Measurements from ENCODE around the gene ABR. TPM values are rescaled to one million over a fixed set of nuclear protein-coding genes. Genes with fewer than 3 reads are reported as not detected.
A peak's percentile ranks its signal among the peaks of the same experiment; 100 is the strongest.
"Not testable (repeated sequence)": the region's sequence is repeated elsewhere in the genome, so short reads cannot be mapped to it uniquely, and the experiment has no call there.

ABR gene
- total RNA-seq, 1 donor from 2014 or later, result 24.5 TPM

- Histone ChIP-seq H3K9me3 (ENCODE audit: control insufficient read depth in 3 of 3, low read length in 3 of 3) (no peaks in the 10 kb centered on the region), H3K9ac (ENCODE audit: low read depth in 1 of 3, low read length in 3 of 3) (peak overlapping the region; percentile 51 to 57 (median 53)), H3K36me3 (ENCODE audit: control insufficient read depth in 3 of 3, insufficient read depth in 3 of 3, low read length in 3 of 3) (peaks cover 14 to 19% (median 14%) of the 10 kb centered on the region in 3 donors), H3K4me3 (ENCODE audit: low read length in 3 of 3) (no peak overlapping the region), H3K27ac (ENCODE audit: low read depth, low read length) (peak overlapping the region; percentile 75), H3K27me3 (ENCODE audit: control insufficient read depth in 3 of 3, insufficient read depth in 3 of 3, low read length in 3 of 3) (no peaks in the 10 kb centered on the region), H3K4me1 (ENCODE audit: control insufficient read depth in 3 of 3, insufficient read depth in 3 of 3, low read length in 3 of 3) (peaks cover 4 to 8% (median 5%) of the 10 kb centered on the region in 3 donors)
Observed at GRCh38 chr17:1074886-1075605, 104.7 kb downstream of the ABR start.

GRCh38 chr17:1073963-1074625 lies 105.7 kb downstream of the ABR start:
- not testable (repeated sequence) for H3K27ac ChIP-seq (ENCODE audit: low read depth, low read length); H3K4me3 ChIP-seq (ENCODE audit: low read length in 3 of 3)
- peaks cover 12 to 21% (median 14%) of the 10 kb centered on the region in 3 donors for H3K36me3 ChIP-seq (ENCODE audit: control insufficient read depth in 3 of 3, insufficient read depth in 3 of 3, low read length in 3 of 3)

GRCh38 chr17:1073241-1073962 lies 106.4 kb downstream of the ABR start:
- H3K9me3 ChIP-seq (ENCODE audit: control insufficient read depth in 3 of 3, low read length in 3 of 3), result no peaks in the 10 kb centered on the region
- H3K27ac ChIP-seq (ENCODE audit: low read depth, low read length), result no peak overlapping the region
- peaks cover 14 to 28% (median 20%) of the 10 kb centered on the region in 3 donors for H3K36me3 ChIP-seq (ENCODE audit: control insufficient read depth in 3 of 3, insufficient read depth in 3 of 3, low read length in 3 of 3)
- H3K9ac ChIP-seq (ENCODE audit: low read depth in 1 of 3, low read length in 3 of 3), result no peak overlapping the region
- H3K27me3 ChIP-seq (ENCODE audit: control insufficient read depth in 3 of 3, insufficient read depth in 3 of 3, low read length in 3 of 3), result no peaks in the 10 kb centered on the region
- H3K4me3 ChIP-seq (ENCODE audit: low read length in 3 of 3), result no peak overlapping the region
- peaks cover 4 to 8% (median 5%) of the 10 kb centered on the region in 3 donors for H3K4me1 ChIP-seq (ENCODE audit: control insufficient read depth in 3 of 3, insufficient read depth in 3 of 3, low read length in 3 of 3)

More at GRCh38 chr17:1073963-1074625, 105.7 kb downstream of the ABR start:
- H3K9me3 ChIP-seq (ENCODE audit: control insufficient read depth in 3 of 3, low read length in 3 of 3); H3K9ac ChIP-seq (ENCODE audit: low read depth in 1 of 3, low read length in 3 of 3); H3K27me3 ChIP-seq (ENCODE audit: control insufficient read depth in 3 of 3, insufficient read depth in 3 of 3, low read length in 3 of 3); H3K4me1 ChIP-seq (ENCODE audit: control insufficient read depth in 3 of 3, insufficient read depth in 3 of 3, low read length in 3 of 3): not testable (repeated sequence)

- H3K27me3 ChIP-seq (ENCODE audit: control insufficient read depth in 3 of 3, insufficient read depth in 3 of 3, low read length in 3 of 3), result no peaks in the 10 kb centered on the region
- peaks cover 4 to 8% (median 5%) of the 10 kb centered on the region in 3 donors for H3K4me1 ChIP-seq (ENCODE audit: control insufficient read depth in 3 of 3, insufficient read depth in 3 of 3, low read length in 3 of 3)
- H3K27ac ChIP-seq (ENCODE audit: low read depth, low read length), result no peak overlapping the region
- no peak overlapping the region for H3K4me3 ChIP-seq (ENCODE audit: low read length in 3 of 3)
- H3K9me3 ChIP-seq (ENCODE audit: control insufficient read depth in 3 of 3, low read length in 3 of 3), result no peaks in the 10 kb centered on the region
- peaks cover 17 to 30% (median 25%) of the 10 kb centered on the region in 3 donors for H3K36me3 ChIP-seq (ENCODE audit: control insufficient read depth in 3 of 3, insufficient read depth in 3 of 3, low read length in 3 of 3)
- no peak overlapping the region for H3K9ac ChIP-seq (ENCODE audit: low read depth in 1 of 3, low read length in 3 of 3)
Observed at GRCh38 chr17:1072551-1072961, 107.2 kb downstream of the ABR start.

DNA sequence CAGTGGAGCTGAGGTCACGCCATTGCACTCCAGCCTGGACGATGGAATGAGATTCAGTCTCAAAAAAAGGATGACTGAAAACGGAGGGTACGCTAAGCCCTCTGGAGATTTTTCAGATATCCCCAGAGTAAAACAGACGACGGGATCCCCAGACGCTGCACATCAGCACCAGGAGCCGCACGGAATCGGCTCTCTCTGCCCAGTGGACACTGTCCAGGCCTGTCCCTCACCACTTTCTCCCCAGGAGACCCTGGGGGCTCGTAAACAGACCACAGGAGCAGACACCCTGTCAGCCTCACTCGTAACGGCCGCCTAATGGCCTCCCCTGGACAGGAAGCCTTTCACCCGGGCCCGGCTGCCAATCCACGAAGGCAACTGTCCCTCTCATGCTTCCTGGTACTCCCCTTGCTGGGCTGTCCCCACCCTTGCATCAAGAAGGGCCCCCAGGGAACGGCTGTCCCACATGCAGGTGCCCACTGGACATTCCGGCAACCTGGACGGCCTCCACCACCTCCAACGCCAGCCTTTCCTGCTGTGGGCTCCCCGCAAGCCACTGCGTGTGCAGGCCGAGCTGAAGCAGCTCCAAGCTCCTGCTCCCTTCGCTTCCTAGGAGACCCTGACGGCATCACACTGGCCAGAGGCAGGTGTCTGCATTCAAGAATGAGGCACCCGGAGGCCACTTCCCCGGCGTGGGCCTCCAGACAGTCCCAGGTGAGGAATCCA lies 108.5 kb downstream of the ABR start:
- no peak overlapping the region for H3K9ac ChIP-seq (ENCODE audit: low read depth in 1 of 3, low read length in 3 of 3)
- H3K9me3 ChIP-seq (ENCODE audit: control insufficient read depth in 3 of 3, low read length in 3 of 3), result no peaks in the 10 kb centered on the region
- H3K36me3 ChIP-seq (ENCODE audit: control insufficient read depth in 3 of 3, insufficient read depth in 3 of 3, low read length in 3 of 3), result peaks cover 25 to 38% (median 31%) of the 10 kb centered on the region in 3 donors
- H3K4me1 ChIP-seq (ENCODE audit: control insufficient read depth in 3 of 3, insufficient read depth in 3 of 3, low read length in 3 of 3), result peaks cover 4 to 8% (median 5%) of the 10 kb centered on the region in 3 donors
- H3K4me3 ChIP-seq (ENCODE audit: low read length in 3 of 3), result no peak overlapping the region
- no peak overlapping the region for H3K27ac ChIP-seq (ENCODE audit: low read depth, low read length)
- no peaks in the 10 kb centered on the region for H3K27me3 ChIP-seq (ENCODE audit: control insufficient read depth in 3 of 3, insufficient read depth in 3 of 3, low read length in 3 of 3)

- Histone ChIP-seq H3K9me3 (ENCODE audit: control insufficient read depth in 3 of 3, low read length in 3 of 3) (no peaks in the 10 kb centered on the region), H3K4me1 (ENCODE audit: control insufficient read depth in 3 of 3, insufficient read depth in 3 of 3, low read length in 3 of 3) (peaks cover 4 to 5% (median 5%) of the 10 kb centered on the region in 3 donors), H3K4me3 (ENCODE audit: low read length in 3 of 3) (no peak overlapping the region), H3K27ac (ENCODE audit: low read depth, low read length) (no peak overlapping the region), H3K36me3 (ENCODE audit: control insufficient read depth in 3 of 3, insufficient read depth in 3 of 3, low read length in 3 of 3) (peaks cover 25 to 43% (median 31%) of the 10 kb centered on the region in 3 donors), H3K27me3 (ENCODE audit: control insufficient read depth in 3 of 3, insufficient read depth in 3 of 3, low read length in 3 of 3) (no peaks in the 10 kb centered on the region), H3K9ac (ENCODE audit: low read depth in 1 of 3, low read length in 3 of 3) (no peak overlapping the region)
Observed at GRCh38 chr17:1070411-1070810, 109.4 kb downstream of the ABR start.

DNA sequence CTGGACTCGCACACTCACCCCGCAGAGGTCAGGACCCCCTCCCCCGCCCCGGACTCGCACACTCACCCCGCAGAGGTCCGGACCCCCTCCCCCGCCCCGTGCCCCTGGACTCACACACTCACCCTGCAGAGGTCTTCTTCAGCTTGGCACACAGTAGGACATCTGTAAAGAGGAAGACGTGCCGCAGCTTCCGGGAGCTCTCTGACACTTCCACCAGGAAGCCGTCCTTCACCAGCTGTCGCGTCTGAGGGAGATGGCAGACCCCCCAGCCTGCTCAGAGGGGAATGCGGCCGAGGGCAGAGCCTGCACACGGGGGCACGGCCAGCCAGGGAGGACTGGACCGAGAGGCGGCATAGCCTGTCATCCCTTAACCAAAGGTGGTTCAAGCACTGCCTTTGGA lies 109.9 kb downstream of the ABR start:
- Histone ChIP-seq H3K27me3 (ENCODE audit: control insufficient read depth in 3 of 3, insufficient read depth in 3 of 3, low read length in 3 of 3) (no peaks in the 10 kb centered on the region), H3K9me3 (ENCODE audit: control insufficient read depth in 3 of 3, low read length in 3 of 3) (no peaks in the 10 kb centered on the region), H3K4me3 (ENCODE audit: low read length in 3 of 3) (no peak overlapping the region), H3K36me3 (ENCODE audit: control insufficient read depth in 3 of 3, insufficient read depth in 3 of 3, low read length in 3 of 3) (peaks cover 25 to 44% (median 31%) of the 10 kb centered on the region in 3 donors), H3K27ac (ENCODE audit: low read depth, low read length) (no peak overlapping the region), H3K4me1 (ENCODE audit: control insufficient read depth in 3 of 3, insufficient read depth in 3 of 3, low read length in 3 of 3) (peaks cover 0 to 2% (median 1%) of the 10 kb centered on the region in 3 donors), H3K9ac (ENCODE audit: low read depth in 1 of 3, low read length in 3 of 3) (no peak overlapping the region)

GRCh38 chr17:1068356-1068755 lies 111.4 kb downstream of the ABR start:
- no peaks in the 10 kb centered on the region for H3K27me3 ChIP-seq (ENCODE audit: control insufficient read depth in 3 of 3, insufficient read depth in 3 of 3, low read length in 3 of 3)
- no peak overlapping the region for H3K9ac ChIP-seq (ENCODE audit: low read depth in 1 of 3, low read length in 3 of 3)
- no peak overlapping the region for H3K27ac ChIP-seq (ENCODE audit: low read depth, low read length)
- no peaks in the 10 kb centered on the region for H3K9me3 ChIP-seq (ENCODE audit: control insufficient read depth in 3 of 3, low read length in 3 of 3)
- H3K4me1 ChIP-seq (ENCODE audit: control insufficient read depth in 3 of 3, insufficient read depth in 3 of 3, low read length in 3 of 3), result no peaks in the 10 kb centered on the region
- H3K4me3 ChIP-seq (ENCODE audit: low read length in 3 of 3), result no peak overlapping the region
- peaks cover 27 to 44% (median 33%) of the 10 kb centered on the region in 3 donors for H3K36me3 ChIP-seq (ENCODE audit: control insufficient read depth in 3 of 3, insufficient read depth in 3 of 3, low read length in 3 of 3)

GRCh38 chr17:1067282-1067956 lies 112.4 kb downstream of the ABR start:
- Histone ChIP-seq H3K4me1 (ENCODE audit: control insufficient read depth in 3 of 3, insufficient read depth in 3 of 3, low read length in 3 of 3) (no peaks in the 10 kb centered on the region), H3K27me3 (ENCODE audit: control insufficient read depth in 3 of 3, insufficient read depth in 3 of 3, low read length in 3 of 3) (no peaks in the 10 kb centered on the region), H3K27ac (ENCODE audit: low read depth, low read length) (no peak overlapping the region), H3K36me3 (ENCODE audit: control insufficient read depth in 3 of 3, insufficient read depth in 3 of 3, low read length in 3 of 3) (peaks cover 24 to 45% (median 36%) of the 10 kb centered on the region in 3 donors), H3K4me3 (ENCODE audit: low read length in 3 of 3) (no peak overlapping the region), H3K9me3 (ENCODE audit: control insufficient read depth in 3 of 3, low read length in 3 of 3) (no peaks in the 10 kb centered on the region), H3K9ac (ENCODE audit: low read depth in 1 of 3, low read length in 3 of 3) (no peak overlapping the region)

All from skeletal muscle tissue (tissue), 4 donors.